K562 (cell line): ENCODE data around the gene RANBP3.

Source experiments
- ARID1B ChIP-seq: fragments of 450-650 bp; IDR thresholded peaks from 2 replicates; pipeline ENCODE4 v1.6.1; 2016; ENCODE audit warnings: antibody characterized with exemption, mild to moderate bottlenecking, inconsistent platforms
- POLR2A ChIP-seq: fragments of 450-650 bp; conservative IDR thresholded peaks from 2 replicates; pipeline ENCODE4 v1.6.1; 2016
- SP2 ChIP-seq: IDR thresholded peaks from 2 replicates; pipeline ENCODE4 v1.6.1; 2011; ENCODE audit warnings: mild to moderate bottlenecking, low read depth, low read length, moderate library complexity; ENCODE audit not compliant: poor library complexity, severe bottlenecking; ENCODE audit errors: extremely low read depth
- TARDBP ChIP-seq: fragments of 450-650 bp; IDR thresholded peaks from 2 replicates; pipeline ENCODE4 v1.6.1; 2016
- ZNF277 ChIP-seq: fragments of 250-450 bp; sonication (Bioruptor Pico); IDR thresholded peaks from 2 replicates; pipeline ENCODE4 v1.8.0; 2022; ENCODE audit warnings: inconsistent platforms, mild to moderate bottlenecking, moderate library complexity, borderline replicate concordance

DNA sequence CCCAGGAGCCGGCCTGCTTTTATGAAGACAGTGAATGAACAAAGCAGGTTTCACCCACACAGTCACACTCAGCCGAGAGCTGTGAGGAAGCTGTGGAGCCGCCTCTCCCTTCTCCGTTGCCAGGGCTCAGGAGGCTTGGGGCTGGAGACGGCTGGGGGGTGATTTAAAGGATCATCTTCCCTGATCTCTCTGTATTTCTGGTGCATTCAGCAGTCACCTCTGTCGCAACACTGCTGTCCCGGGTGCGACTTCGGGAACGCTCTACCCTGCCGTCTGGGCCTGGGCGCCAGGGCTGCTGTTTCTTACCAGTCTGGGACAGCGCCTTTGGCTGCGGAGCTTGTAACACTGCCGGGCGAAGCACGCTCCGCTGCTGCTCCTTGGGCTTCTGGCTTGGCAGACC is 45.8 kb downstream of the RANBP3 start:
- TF ChIP-seq ZNF277 (no peak), SP2 (no peak), ARID1B (no peak), TARDBP (no peak), POLR2A (no peak)
